Keratinocyte (primary cell): ENCODE measurements around the gene VMA21. TPM values are rescaled to one million over a fixed set of nuclear protein-coding genes. Genes with fewer than 3 reads are reported as not detected.

Source experiments
- DNase-seq: peaks from one replicate; pipeline ENCODE4 v3.0.0-alpha.2; 2011; ENCODE audit warnings: low read depth, missing footprints, low spot score
- FAIRE-seq: peaks from 2 replicates; lab custom pipeline; 2011; peaks lifted over from hg19 to GRCh38; lab: Jason Lieb, UNC
- H2AFZ ChIP-seq: 2 replicates; pipeline ENCODE4 v1.6.0; 2012; ENCODE audit warnings: low read length, control low read depth, inconsistent platforms; ENCODE audit not compliant: control insufficient read depth
- H3K27ac ChIP-seq: 2 replicates; pipeline ENCODE4 v1.5.1; 2011; ENCODE audit warnings: low read length; ENCODE audit not compliant: control insufficient read depth, insufficient read depth
- H3K27me3 ChIP-seq: 3 replicates; pipeline ENCODE4 v1.6.0; 2011; ENCODE audit warnings: low read length; ENCODE audit not compliant: control insufficient read depth, insufficient read depth; ENCODE audit errors: extremely low read depth
- H3K36me3 ChIP-seq, 2 experiments: 2 replicates in 1 of 2; 3 replicates in 1 of 2; pipeline ENCODE4 v1.5.1; 2011; ENCODE audit warnings: low read length in 2 of 2, mild to moderate bottlenecking in 1 of 2; ENCODE audit not compliant: control insufficient read depth in 2 of 2, insufficient read depth in 2 of 2; ENCODE audit errors: extremely low read depth in 1 of 2
- H3K4me1 ChIP-seq: 3 replicates; pipeline ENCODE4 v1.5.1; 2011; ENCODE audit warnings: low read length; ENCODE audit not compliant: control insufficient read depth, insufficient read depth; ENCODE audit errors: extremely low read depth
- H3K4me2 ChIP-seq: 3 replicates; pipeline ENCODE4 v1.6.0; 2011; ENCODE audit warnings: low read depth, low read length; ENCODE audit not compliant: control insufficient read depth, insufficient read depth; ENCODE audit errors: extremely low read depth
- H3K4me3 ChIP-seq, 3 experiments: fragments of 200-600 bp in 1 of 3; sonication (generic) in 1 of 3; 2 replicates in 2 of 3; 3 replicates in 1 of 3; pipeline ENCODE4 v1.5.1; 2011 to 2016; ENCODE audit warnings: low read length in 3 of 3, mild to moderate bottlenecking in 3 of 3, control low read depth in 2 of 3, inconsistent platforms in 1 of 3, low read depth in 1 of 3, mixed read lengths in 1 of 3, mixed run types in 1 of 3, moderate library complexity in 1 of 3; ENCODE audit not compliant: control insufficient read depth in 2 of 3, insufficient read depth in 2 of 3; ENCODE audit errors: extremely low read depth in 1 of 3
- H3K79me2 ChIP-seq: 2 replicates; pipeline ENCODE4 v1.6.0; 2012; ENCODE audit warnings: low read length; ENCODE audit not compliant: control insufficient read depth, insufficient read depth
- H3K9ac ChIP-seq: 3 replicates; pipeline ENCODE4 v1.6.0; 2011; ENCODE audit warnings: low read length; ENCODE audit not compliant: control insufficient read depth, insufficient read depth; ENCODE audit errors: extremely low read depth
- H3K9me1 ChIP-seq: 3 replicates; pipeline ENCODE4 v1.6.0; 2011; ENCODE audit warnings: low read length; ENCODE audit not compliant: control insufficient read depth, insufficient read depth; ENCODE audit errors: extremely low read depth
- H3K9me3 ChIP-seq: 2 replicates; pipeline ENCODE4 v1.5.1; 2012; ENCODE audit warnings: low read depth, low read length; ENCODE audit not compliant: control insufficient read depth
- H4K20me1 ChIP-seq: 3 replicates; pipeline ENCODE4 v1.6.0; 2011; ENCODE audit warnings: low read length; ENCODE audit not compliant: control insufficient read depth, insufficient read depth; ENCODE audit errors: extremely low read depth
- CTCF ChIP-seq, 3 experiments: IDR thresholded peaks in 1 of 3; conservative IDR thresholded peaks in 1 of 3; optimal IDR thresholded peaks in 1 of 3; 2 replicates in 2 of 3; 3 replicates in 1 of 3; pipeline versions ENCODE3 to v1.5.1; 2011; ENCODE audit warnings: low read length in 3 of 3, mild to moderate bottlenecking in 3 of 3, moderate library complexity in 2 of 3, control low read depth in 1 of 3, inconsistent platforms in 1 of 3; ENCODE audit not compliant: insufficient read depth in 2 of 3; ENCODE audit errors: extremely low read depth in 1 of 3
- EZH2 ChIP-seq: IDR thresholded peaks from one replicate; pipeline ENCODE4 v1.6.1; 2012; ENCODE audit warnings: inconsistent platforms, mild to moderate bottlenecking, low read length, moderate library complexity
- dilution Hi-C: fragments of 300-500 bp; cut with MboI; formaldehyde crosslinking; loops from one replicate; pipeline ENCODE4 v1.7.0; 2020; ENCODE audit warnings: low sequenced_read_pairs; ENCODE audit not compliant: extremely low pct_ligation_motif_present
- polyA plus RNA-seq, 5 experiments: library from polyadenylated mRNA; depleted of rRNA in 3 of 5; stranded (reverse) in 3 of 5; stranded (forward) in 1 of 5; unstranded in 1 of 5; fragments of >200 nt; gene quantifications; 1 replicate in 1 of 5; 2 replicates in 3 of 5; 3 replicates in 1 of 5; pipeline versions ENCODE4 v1.2.1 to v1.2.3, GENCODE V29; 2011 to 2012; ENCODE audit warnings: missing spikeins in 2 of 5, low read depth in 1 of 5, low replicate concordance in 1 of 5

Gene VMA21
- polyA plus RNA-seq, 1 donor (not counting 4 experiments of a cell fraction or from before 2014, with no cell fraction given): 29.4 TPM

- Histone ChIP-seq H3K27me3 (no peaks in the 10 kb centered on the region), H2AFZ (no peak overlapping the region), H3K9me3 (peaks cover 1% of the 10 kb centered on the region), H3K4me3 (peak overlapping the region in 2 of 3 experiments; percentile 77 to 87), H3K36me3 (no peaks in the 10 kb centered on the region), H3K9me1 (no peaks in the 10 kb centered on the region), H3K27ac (no peak overlapping the region), H3K79me2 (peaks cover 61% of the 10 kb centered on the region), H4K20me1 (no peaks in the 10 kb centered on the region), H3K4me1 (peaks cover 7% of the 10 kb centered on the region), H3K4me2 (peak overlapping the region; percentile 70), H3K9ac (no peak overlapping the region)
- FAIRE-seq (no peak), DNase-seq (no peak)
- dilution Hi-C loops: no loop called here
- TF ChIP-seq EZH2 (no peak), CTCF (optimal IDR thresholded peaks at IDR 0.05 in 1 of 3, IDR thresholded peaks at IDR 0.05 in 1 of 3, conservative IDR thresholded peaks at IDR 0.05 in 1 of 3; ENCODE audit: extremely low read depth in 1 of 3, insufficient read depth in 2 of 3, low read length in 3 of 3) (no peak)
Measured at GRCh38 chrX:151398346-151398745, 1.3 kb downstream of the VMA21 start.

GRCh38 chrX:151402719-151403390, 5.8 kb downstream of the VMA21 start:
- Histone ChIP-seq H2AFZ (no peak overlapping the region), H3K79me2 (peaks cover 59% of the 10 kb centered on the region), H3K4me3 (no peak overlapping the region), H3K9me1 (no peaks in the 10 kb centered on the region), H3K4me1 (peaks cover 7% of the 10 kb centered on the region), H3K9ac (no peak overlapping the region), H3K4me2 (no peak overlapping the region), H3K27ac (no peak overlapping the region), H3K27me3 (no peaks in the 10 kb centered on the region), H3K9me3 (peaks cover 1% of the 10 kb centered on the region), H4K20me1 (no peaks in the 10 kb centered on the region), H3K36me3 (no peaks in the 10 kb centered on the region)
- TF ChIP-seq CTCF (optimal IDR thresholded peaks at IDR 0.05 in 1 of 3, IDR thresholded peaks at IDR 0.05 in 1 of 3, conservative IDR thresholded peaks at IDR 0.05 in 1 of 3; ENCODE audit: extremely low read depth in 1 of 3, insufficient read depth in 2 of 3, low read length in 3 of 3) (no peak), EZH2 (no peak)
- dilution Hi-C loops: no loop called here
- DNase-seq (no peak), FAIRE-seq (no peak)
